GM10847 (cell line): Measurements from ENCODE around the gene FAM135A.

ENCODE experiments used
- POLR2A ChIP-seq: IDR thresholded peaks from 2 replicates; pipeline ENCODE4 v1.6.1; 2011; ENCODE audit not compliant: insufficient read length; ENCODE audit errors: extremely low read depth

Gene FAM135A

DNA sequence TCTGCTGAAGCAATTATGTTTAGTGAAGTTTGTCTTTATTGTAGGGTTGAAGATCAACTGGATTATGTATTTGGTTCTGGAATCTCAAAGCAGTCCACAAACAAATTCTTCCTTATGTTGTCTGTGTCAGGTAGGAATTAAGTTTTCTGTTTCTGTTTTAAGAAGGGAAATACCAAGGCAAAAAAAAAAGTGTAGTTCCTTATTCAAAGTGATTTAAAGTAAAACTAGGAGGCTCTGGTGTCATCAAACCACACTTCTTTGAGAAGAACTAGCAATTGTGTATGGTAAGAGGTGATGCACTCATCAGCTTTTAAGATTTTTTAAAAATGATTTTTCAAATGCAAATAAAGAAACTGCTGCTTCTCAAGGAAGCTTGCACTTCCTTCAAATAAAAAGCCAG lies 1.9 kb downstream of the FAM135A start:
- no peak for TF ChIP-seq POLR2A

- TF ChIP-seq POLR2A: no peak
These were observed 2.4 kb downstream of the FAM135A start for GRCh38 chr6:70415660-70416059.

GRCh38 chr6:70421509-70421908 lies 8.2 kb downstream of the FAM135A start:
- no peak for TF ChIP-seq POLR2A

GRCh38 chr6:70423189-70424134 lies 10.2 kb downstream of the FAM135A start:
- no peak for TF ChIP-seq POLR2A

DNA sequence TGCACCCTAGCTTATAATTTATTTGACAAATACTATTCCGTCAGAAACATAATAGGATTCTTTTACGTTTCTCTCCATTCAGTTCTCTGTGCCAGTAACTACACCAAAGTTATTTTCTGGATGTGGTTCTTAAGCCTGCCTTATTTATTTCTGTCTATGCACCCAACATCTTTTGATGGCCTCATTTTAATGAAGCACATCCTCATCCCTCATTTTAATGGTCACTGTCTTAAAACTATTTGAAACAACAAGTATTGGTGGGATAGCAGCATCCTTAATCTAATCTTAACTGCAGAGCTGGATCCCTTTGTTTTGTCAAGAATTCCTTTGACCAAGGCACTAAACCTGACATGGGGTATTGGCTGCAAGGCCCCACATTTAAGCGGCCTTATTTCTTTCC lies 11.0 kb downstream of the FAM135A start:
- TF ChIP-seq POLR2A: no peak

- TF ChIP-seq POLR2A: no peak
These were observed 23.0 kb downstream of the FAM135A start for GRCh38 chr6:70436320-70436719.

GRCh38 chr6:70445001-70445400 lies 31.7 kb downstream of the FAM135A start:
- TF ChIP-seq POLR2A: no peak

DNA sequence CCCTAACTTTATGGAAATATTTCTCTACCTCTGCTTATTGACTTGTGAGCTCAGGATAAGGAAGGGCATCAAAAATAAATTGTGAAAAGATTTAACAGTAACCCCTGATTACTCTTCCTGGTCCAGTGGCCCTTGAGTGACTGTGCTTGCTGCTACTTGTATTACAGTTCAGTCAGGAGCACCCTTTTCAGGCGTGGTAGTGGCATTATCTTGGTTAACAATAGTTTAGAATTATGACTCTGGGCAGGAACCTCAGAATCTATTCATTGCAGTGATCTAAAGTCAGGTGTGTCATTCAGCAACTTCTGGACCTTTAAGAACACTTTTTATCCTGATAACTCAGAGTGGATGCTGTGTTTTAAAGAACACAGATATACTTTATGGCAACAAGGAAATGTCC lies 43.4 kb downstream of the FAM135A start:
- TF ChIP-seq POLR2A: no peak

DNA sequence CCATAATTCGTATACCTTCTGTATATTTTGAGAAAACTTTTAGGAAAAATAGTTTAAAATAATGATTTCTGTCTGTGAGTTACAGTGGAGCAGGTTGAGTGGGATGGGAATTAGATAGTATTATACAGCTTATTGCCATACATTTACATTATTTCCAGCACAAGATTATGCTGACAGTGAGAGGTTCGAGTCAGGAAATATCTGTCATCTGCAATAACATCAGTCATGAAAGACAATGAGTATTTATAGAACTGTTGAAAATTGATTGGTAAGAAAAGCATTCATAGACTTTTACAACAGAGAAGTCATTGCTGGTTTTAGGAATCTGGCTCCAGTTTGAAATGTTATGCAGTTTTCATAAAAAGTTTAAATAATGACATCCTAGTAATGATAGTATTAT lies 45.9 kb downstream of the FAM135A start:
- no peak for TF ChIP-seq POLR2A

DNA sequence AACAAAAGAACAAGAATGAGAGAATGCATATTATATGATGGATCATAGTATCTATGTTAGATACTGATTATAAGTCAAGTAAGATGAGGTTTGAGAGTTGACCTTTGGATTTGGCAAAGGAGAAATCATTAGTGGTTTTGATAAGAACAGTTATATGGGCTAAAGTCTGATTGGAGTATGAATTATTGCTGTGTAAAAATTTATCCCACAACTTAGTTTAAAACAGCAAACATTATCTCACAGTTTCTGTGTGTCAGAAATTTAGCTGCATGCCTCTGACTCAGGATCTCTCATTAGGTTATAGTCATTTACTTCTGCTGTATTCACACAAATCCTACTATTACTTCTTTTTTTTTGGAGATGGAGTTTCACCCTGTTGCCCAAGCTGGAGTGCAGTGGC lies 56.7 kb downstream of the FAM135A start:
- TF ChIP-seq POLR2A: no peak

GRCh38 chr6:70474751-70475150 lies 61.4 kb downstream of the FAM135A start:
- TF ChIP-seq POLR2A: no peak

GRCh38 chr6:70479236-70479635 lies 65.9 kb downstream of the FAM135A start:
- no peak for TF ChIP-seq POLR2A

DNA sequence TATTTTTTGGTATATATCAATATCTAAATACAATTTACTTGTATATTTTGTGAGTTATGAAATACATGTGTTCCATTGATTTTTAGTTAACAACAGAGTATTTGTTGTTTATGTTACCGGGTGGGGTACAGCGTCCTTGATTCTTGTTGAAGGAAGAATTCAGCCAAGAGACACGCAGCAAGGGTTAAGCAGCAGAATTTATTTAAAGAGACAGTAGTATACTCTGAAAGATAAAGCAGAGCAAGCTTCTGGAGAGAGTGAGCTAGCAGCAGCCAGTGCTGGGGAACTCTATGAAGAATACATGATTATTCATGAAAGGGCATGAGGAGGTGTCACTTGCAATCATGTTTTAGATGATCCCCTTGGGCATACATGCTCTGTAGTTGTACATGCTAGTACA lies 76.1 kb downstream of the FAM135A start:
- no peak for TF ChIP-seq POLR2A

GRCh38 chr6:70494833-70495232 lies 81.5 kb downstream of the FAM135A start:
- no peak for TF ChIP-seq POLR2A

GRCh38 chr6:70502484-70502883 lies 89.2 kb downstream of the FAM135A start:
- TF ChIP-seq POLR2A: no peak

DNA sequence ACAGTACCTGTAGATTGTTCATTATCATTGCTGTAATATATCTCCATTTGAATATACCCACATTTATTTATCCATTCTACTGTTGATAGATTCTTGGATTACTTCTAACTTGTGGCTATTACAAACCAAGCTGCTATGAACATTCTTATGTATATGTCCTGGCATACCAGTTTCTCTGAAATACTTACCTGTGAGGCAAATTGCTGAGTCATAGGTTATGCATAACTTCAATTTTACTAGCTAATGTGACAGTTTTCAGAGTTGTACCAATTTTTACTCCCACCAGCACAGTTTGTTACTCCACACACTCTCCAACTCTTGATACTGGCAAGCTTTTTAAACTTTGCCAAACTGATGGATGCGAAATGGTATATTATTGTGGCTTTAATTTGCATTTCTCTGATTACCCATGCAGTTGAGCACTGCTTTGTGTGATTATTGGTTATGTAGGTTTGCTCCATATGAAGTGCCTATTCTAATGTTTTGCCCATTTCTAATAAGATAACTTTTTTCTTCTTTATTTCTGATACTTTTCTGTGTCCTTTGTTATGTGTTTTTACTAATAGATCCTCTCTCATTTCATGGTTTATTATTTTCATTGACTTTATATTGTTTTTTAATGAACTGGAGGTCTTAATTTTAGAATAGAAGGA lies 90.6 kb downstream of the FAM135A start:
- no peak for TF ChIP-seq POLR2A

- no peak for TF ChIP-seq POLR2A
These were observed 93.0 kb downstream of the FAM135A start for GRCh38 chr6:70506321-70506720.

GRCh38 chr6:70507161-70507560 lies 93.9 kb downstream of the FAM135A start:
- TF ChIP-seq POLR2A: no peak
